C4-2B (cell line): ENCODE results near the gene LANCL1.

Experiments used
- CTCF ChIP-seq: fragments of 450-650 bp; conservative IDR thresholded peaks from 2 replicates; pipeline ENCODE4 v1.5.1; 2017; ENCODE audit warnings: mild to moderate bottlenecking
- ZFX ChIP-seq: fragments of 450-650 bp; IDR thresholded peaks from 2 replicates; pipeline ENCODE4 v1.6.1; 2017

GRCh38 chr2:210458395-210458794 is 18.2 kb downstream of the LANCL1 start:
- TF ChIP-seq CTCF (no peak), ZFX (no peak)
